GM21825 (cell line): ENCODE measurements around the gene ERN1.
A peak's percentile ranks its signal among the peaks of the same experiment; 100 is the strongest.

Experiments used
- ATAC-seq: cut with Tn5 transposase; IDR thresholded peaks from one replicate; pipeline ENCODE4 v1.9.1; 2021; ENCODE audit warnings: mild to moderate bottlenecking, moderate library complexity; ENCODE audit not compliant: unreplicated experiment

ERN1 gene

GRCh38 chr17:64139542-64139941 is 9.6 kb upstream of the ERN1 start:
- no peak for ATAC-seq

GRCh38 chr17:64138441-64138840 is 8.5 kb upstream of the ERN1 start:
- no peak for ATAC-seq

GRCh38 chr17:64135000-64135399 is 5.1 kb upstream of the ERN1 start:
- no peak for ATAC-seq

GRCh38 chr17:64134216-64134970 is 4.4 kb upstream of the ERN1 start:
- ATAC-seq, result no peak

- ATAC-seq, result no peak
Measured at GRCh38 chr17:64133546-64134215, 3.7 kb upstream of the ERN1 start.

- ATAC-seq, result no peak
Measured at GRCh38 chr17:64131606-64132270, 1.8 kb upstream of the ERN1 start.

GRCh38 chr17:64130559-64131001 is 636 bp upstream of the ERN1 start:
- peak; percentile 12 for ATAC-seq

GRCh38 chr17:64129515-64129764 is 504 bp downstream of the ERN1 start:
- no peak for ATAC-seq

- ATAC-seq, result peak; percentile 1
Measured at GRCh38 chr17:64128787-64129514, 993 bp downstream of the ERN1 start.

GRCh38 chr17:64126918-64127317 is 3.0 kb downstream of the ERN1 start:
- ATAC-seq, result no peak

- ATAC-seq, result no peak
Measured at GRCh38 chr17:64125937-64126336, 4.0 kb downstream of the ERN1 start.

GRCh38 chr17:64124609-64125008 is 5.3 kb downstream of the ERN1 start:
- ATAC-seq, result no peak

GRCh38 chr17:64123114-64123513 is 6.8 kb downstream of the ERN1 start:
- no peak for ATAC-seq

GRCh38 chr17:64120972-64121786 is 8.8 kb downstream of the ERN1 start:
- peak; percentile 84 for ATAC-seq

GRCh38 chr17:64120159-64120810 is 9.7 kb downstream of the ERN1 start:
- ATAC-seq, result no peak

- ATAC-seq, result no peak
Measured at GRCh38 chr17:64117981-64118979, 11.7 kb downstream of the ERN1 start.

GRCh38 chr17:64115822-64116534 is 14.0 kb downstream of the ERN1 start:
- ATAC-seq, result no peak

GRCh38 chr17:64115043-64115698 is 14.8 kb downstream of the ERN1 start:
- ATAC-seq, result no peak
